ENCODE measurements around the gene DCAF8L2. TPM values are rescaled to one million over a fixed set of nuclear protein-coding genes. Genes with fewer than 3 reads are reported as not detected.
"Not testable (repeated sequence)": the region's sequence is repeated elsewhere in the genome, so short reads cannot be mapped to it uniquely, and the experiment has no call there.

Gene DCAF8L2
- total RNA-seq, 1 donor from 2014 or later, result not detected

GRCh38 chrX:27683566-27684208, 93.5 kb downstream of the DCAF8L2 start:
- H3K4me3 Mint-ChIP-seq (ENCODE audit: unreplicated experiment); DNase-seq (ENCODE audit: low read depth): not testable (repeated sequence)

DNA sequence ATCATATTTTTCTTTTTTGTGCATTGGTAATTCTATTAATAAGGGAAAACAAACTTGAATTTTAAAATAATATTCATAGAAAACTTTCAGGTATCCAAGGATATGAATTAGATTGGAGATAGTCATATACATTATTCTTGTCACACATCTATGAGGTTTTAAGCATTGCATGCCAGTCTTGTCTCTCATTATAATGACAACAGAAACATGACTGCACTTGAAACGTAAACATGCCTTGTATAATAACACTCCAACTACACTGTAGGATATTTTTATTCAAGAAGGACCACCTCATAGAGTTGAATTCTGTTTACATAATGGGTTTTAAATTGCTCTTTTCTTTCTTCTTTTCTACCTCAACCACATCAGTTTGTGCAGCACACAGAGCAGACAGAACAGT, 104.5 kb downstream of the DCAF8L2 start:
- Histone ChIP-seq H3K79me2 (ENCODE audit: insufficient read depth, low read length) (no peaks in the 10 kb centered on the region), H3K36me3 (ENCODE audit: insufficient read depth, low read length) (no peaks in the 10 kb centered on the region), H2AFZ (ENCODE audit: low read depth, low read length) (no peak overlapping the region), H3K4me3 (ENCODE audit: insufficient read depth, low read depth, low read length) (no peak overlapping the region), H3K27me3 (ENCODE audit: insufficient read depth, low read length) (no peaks in the 10 kb centered on the region), H3K4me1 (ENCODE audit: insufficient read depth, low read length) (no peaks in the 10 kb centered on the region), H3K4me2 (ENCODE audit: low read length) (no peak overlapping the region), H4K20me1 (ENCODE audit: insufficient read depth, low read length) (no peaks in the 10 kb centered on the region), H3K27ac (ENCODE audit: low read depth, low read length) (no peak overlapping the region), H3K9ac (ENCODE audit: low read length) (no peak overlapping the region), H3K9me3 (ENCODE audit: insufficient read depth, low read depth, low read length) (no peaks in the 10 kb centered on the region)
- no peaks in the 10 kb centered on the region for H3K27me3 Mint-ChIP-seq (ENCODE audit: low read depth, unreplicated experiment)
- H3K4me1 Mint-ChIP-seq (ENCODE audit: low read depth, unreplicated experiment), result no peaks in the 10 kb centered on the region
- no peaks in the 10 kb centered on the region for H3K9me3 Mint-ChIP-seq (ENCODE audit: unreplicated experiment)
- TF ChIP-seq EZH2 (IDR thresholded peaks at IDR 0.05; ENCODE audit: insufficient read depth, low read length) (no peak), CTCF (IDR thresholded peaks at IDR 0.05; ENCODE audit: insufficient read depth, low read depth, low read length) (no peak)
- H3K36me3 Mint-ChIP-seq (ENCODE audit: low read depth, unreplicated experiment), result no peaks in the 10 kb centered on the region
- no peak overlapping the region for H3K27ac Mint-ChIP-seq (ENCODE audit: unreplicated experiment)
- DNase-seq (ENCODE audit: low read depth), result no peak
- peak; percentile 13 for FAIRE-seq
- H3K4me3 Mint-ChIP-seq (ENCODE audit: unreplicated experiment), result no peak overlapping the region

More at GRCh38 chrX:27683566-27684208, 93.5 kb downstream of the DCAF8L2 start:
- H3K9me3 ChIP-seq (ENCODE audit: insufficient read depth, low read depth, low read length); H3K36me3 ChIP-seq (ENCODE audit: insufficient read depth, low read length); H3K79me2 ChIP-seq (ENCODE audit: insufficient read depth, low read length); H3K9ac ChIP-seq (ENCODE audit: low read length); H3K9me3 Mint-ChIP-seq (ENCODE audit: unreplicated experiment); H3K4me2 ChIP-seq (ENCODE audit: low read length); H3K27me3 ChIP-seq (ENCODE audit: insufficient read depth, low read length); H3K4me3 ChIP-seq (ENCODE audit: insufficient read depth, low read depth, low read length); H3K27ac Mint-ChIP-seq (ENCODE audit: unreplicated experiment); H3K36me3 Mint-ChIP-seq (ENCODE audit: low read depth, unreplicated experiment); H3K4me1 ChIP-seq (ENCODE audit: insufficient read depth, low read length); H4K20me1 ChIP-seq (ENCODE audit: insufficient read depth, low read length); H3K27ac ChIP-seq (ENCODE audit: low read depth, low read length); H2AFZ ChIP-seq (ENCODE audit: low read depth, low read length); H3K27me3 Mint-ChIP-seq (ENCODE audit: low read depth, unreplicated experiment): not testable (repeated sequence)
- peaks cover 12% of the 10 kb centered on the region for H3K4me1 Mint-ChIP-seq (ENCODE audit: low read depth, unreplicated experiment)
- TF ChIP-seq CTCF (IDR thresholded peaks at IDR 0.05; ENCODE audit: insufficient read depth, low read depth, low read length), result peak; percentile 56
- FAIRE-seq, result peak; percentile 91

GRCh38 chrX:27706526-27706925, 116.4 kb downstream of the DCAF8L2 start:
- H3K27me3 Mint-ChIP-seq (ENCODE audit: low read depth, unreplicated experiment), result no peaks in the 10 kb centered on the region
- H2AFZ ChIP-seq (ENCODE audit: low read depth, low read length), result no peak overlapping the region
- no peak for DNase-seq (ENCODE audit: low read depth)

More at GRCh38 chrX:27706526-27706925, 116.4 kb downstream of the DCAF8L2 start:
- H3K27ac ChIP-seq (ENCODE audit: low read depth, low read length), result no peak overlapping the region
- H3K4me1 Mint-ChIP-seq (ENCODE audit: low read depth, unreplicated experiment), result no peaks in the 10 kb centered on the region
- TF ChIP-seq EZH2 (IDR thresholded peaks at IDR 0.05; ENCODE audit: insufficient read depth, low read length) (no peak), CTCF (IDR thresholded peaks at IDR 0.05; ENCODE audit: insufficient read depth, low read depth, low read length) (no peak)
- H3K9me3 Mint-ChIP-seq (ENCODE audit: unreplicated experiment), result no peaks in the 10 kb centered on the region
- H3K79me2 ChIP-seq (ENCODE audit: insufficient read depth, low read length), result no peaks in the 10 kb centered on the region
- H3K4me1 ChIP-seq (ENCODE audit: insufficient read depth, low read length), result no peaks in the 10 kb centered on the region
- H3K4me3 ChIP-seq (ENCODE audit: insufficient read depth, low read depth, low read length), result no peak overlapping the region
- no peak overlapping the region for H3K4me2 ChIP-seq (ENCODE audit: low read length)
- FAIRE-seq, result peak; percentile 55
- H3K36me3 Mint-ChIP-seq (ENCODE audit: low read depth, unreplicated experiment), result no peaks in the 10 kb centered on the region
- no peaks in the 10 kb centered on the region for H3K27me3 ChIP-seq (ENCODE audit: insufficient read depth, low read length)
- H3K4me3 Mint-ChIP-seq (ENCODE audit: unreplicated experiment), result no peak overlapping the region
- no peaks in the 10 kb centered on the region for H3K36me3 ChIP-seq (ENCODE audit: insufficient read depth, low read length)
- no peak overlapping the region for H3K27ac Mint-ChIP-seq (ENCODE audit: unreplicated experiment)
- H3K9me3 ChIP-seq (ENCODE audit: insufficient read depth, low read depth, low read length), result no peaks in the 10 kb centered on the region
- no peak overlapping the region for H3K9ac ChIP-seq (ENCODE audit: low read length)
- H4K20me1 ChIP-seq (ENCODE audit: insufficient read depth, low read length), result no peaks in the 10 kb centered on the region
